Activated T-helper 1 cell treated with Interleukin-2 at 50 U/mL for 16 hours (primary cell): ENCODE measurements around the gene MARCHF4.

ENCODE experiments used
- DNase-seq: peaks from one replicate; pipeline ENCODE4 v3.0.0-alpha.2; 2020; ENCODE audit warnings: low read depth

Gene MARCHF4, protein sequence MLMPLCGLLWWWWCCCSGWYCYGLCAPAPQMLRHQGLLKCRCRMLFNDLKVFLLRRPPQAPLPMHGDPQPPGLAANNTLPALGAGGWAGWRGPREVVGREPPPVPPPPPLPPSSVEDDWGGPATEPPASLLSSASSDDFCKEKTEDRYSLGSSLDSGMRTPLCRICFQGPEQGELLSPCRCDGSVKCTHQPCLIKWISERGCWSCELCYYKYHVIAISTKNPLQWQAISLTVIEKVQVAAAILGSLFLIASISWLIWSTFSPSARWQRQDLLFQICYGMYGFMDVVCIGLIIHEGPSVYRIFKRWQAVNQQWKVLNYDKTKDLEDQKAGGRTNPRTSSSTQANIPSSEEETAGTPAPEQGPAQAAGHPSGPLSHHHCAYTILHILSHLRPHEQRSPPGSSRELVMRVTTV

DNA sequence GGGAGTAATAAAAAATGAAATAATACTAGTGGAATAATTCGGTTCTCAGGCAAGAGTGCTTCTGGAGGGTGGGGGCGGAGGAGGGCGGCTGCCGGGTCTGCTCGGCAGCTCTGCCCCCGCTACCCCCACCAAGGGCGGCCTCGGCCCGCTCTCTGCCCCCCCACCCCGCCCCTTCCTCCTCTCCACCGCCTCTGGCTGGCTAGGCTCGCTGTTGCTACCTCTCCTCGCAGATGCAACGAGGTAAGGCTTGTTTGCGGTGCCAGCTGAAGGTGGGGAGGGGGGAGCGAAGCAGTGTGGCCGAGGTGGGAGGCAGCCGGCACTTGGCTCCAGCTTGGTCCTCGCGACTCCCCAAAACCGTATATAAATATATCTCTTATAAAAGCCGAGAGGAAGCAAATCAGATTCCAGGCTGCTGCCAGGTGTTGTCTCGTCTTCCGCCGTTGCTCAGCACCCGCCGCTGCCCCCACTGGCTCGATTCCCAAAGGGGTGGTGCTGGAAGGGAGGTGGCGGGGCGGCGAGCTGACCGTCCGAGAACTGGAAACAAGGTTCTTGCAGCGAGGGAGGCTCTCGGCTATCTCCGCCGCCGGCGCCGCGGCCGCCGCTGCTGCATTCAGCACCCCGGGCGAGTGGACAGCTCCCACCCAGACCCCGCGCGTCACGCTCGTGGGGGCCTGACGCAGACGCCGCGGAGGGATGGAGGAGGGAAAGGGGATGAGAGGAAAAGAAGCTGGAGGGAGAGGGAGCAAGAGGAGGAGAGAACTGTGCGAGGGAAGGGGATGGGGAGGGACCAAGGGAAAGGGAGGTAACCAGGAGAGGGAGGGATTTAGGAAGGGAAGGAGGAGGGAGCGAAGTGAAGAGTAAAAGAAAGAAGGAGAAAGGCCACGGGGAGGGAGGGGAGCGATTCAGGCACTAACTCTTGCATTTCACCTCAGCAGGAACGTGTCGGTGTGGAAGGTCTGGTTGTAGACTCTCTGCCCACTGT lies at the start of gene MARCHF4:
MARCHF4 (minus strand) TSS at position 763 of the 982 bp plus-strand sequence. CDS start 2,223 bp downstream, outside the sequence.
- DNase-seq, result peak; percentile 49

- no peak for DNase-seq
Measured at GRCh38 chr2:216420367-216421101, 48.3 kb upstream of the MARCHF4 start.

DNA sequence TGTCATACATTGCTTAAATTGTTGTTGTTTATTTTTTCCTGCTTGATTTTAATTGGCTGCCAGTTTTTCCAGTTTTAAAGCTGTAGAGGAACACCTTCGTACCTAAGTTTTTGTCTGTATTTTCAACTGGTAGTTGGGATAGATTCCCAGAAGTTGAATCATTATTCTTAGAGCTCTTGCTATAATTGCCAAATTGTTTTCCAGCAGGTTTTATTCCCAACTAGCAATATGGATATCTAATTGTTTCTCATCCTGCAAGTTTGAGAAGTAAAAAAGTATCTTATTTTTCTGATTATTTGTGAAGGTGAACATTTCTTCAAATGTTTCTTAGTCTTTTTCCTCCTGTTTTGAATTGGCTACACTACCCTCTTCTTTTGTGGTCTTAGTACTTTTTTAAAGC lies 46.7 kb upstream of the MARCHF4 start:
- DNase-seq, result no peak

DNA sequence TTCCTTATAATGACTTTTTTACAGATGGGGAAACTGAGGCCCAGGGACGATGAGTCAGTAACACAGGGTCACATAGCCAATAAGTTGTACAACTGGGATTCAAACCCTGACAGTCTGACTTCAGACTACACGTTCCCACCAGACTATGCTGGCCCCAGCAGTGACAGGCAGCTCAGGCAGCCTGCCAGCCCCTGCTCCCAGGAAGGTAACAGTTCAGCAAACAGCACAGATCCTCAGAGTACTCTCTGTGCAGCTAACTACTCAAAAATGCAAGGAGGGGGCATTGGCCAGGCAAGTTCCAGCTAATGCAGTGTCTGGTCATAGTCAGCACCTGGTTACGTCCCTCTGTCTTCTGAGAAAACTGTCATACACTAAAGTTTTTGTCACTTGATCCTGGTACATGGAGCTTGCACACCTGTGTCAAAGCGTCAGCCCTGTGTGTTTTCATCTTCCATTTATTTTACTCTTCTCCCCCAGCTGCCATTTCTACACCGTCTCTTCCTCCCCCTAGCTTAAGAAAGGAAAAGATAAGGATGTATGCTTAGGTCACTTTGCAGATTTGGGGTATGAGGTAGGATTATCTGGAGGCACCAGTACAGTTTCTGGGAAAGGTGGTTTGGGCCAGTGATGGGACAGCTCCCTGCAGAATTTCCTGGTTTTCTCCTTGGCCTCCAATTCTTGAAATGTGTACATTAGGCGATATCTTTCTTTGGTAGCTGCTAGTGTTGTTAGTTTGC lies 44.5 kb upstream of the MARCHF4 start:
- no peak for DNase-seq

- no peak for DNase-seq
Measured at GRCh38 chr2:216415541-216415940, 43.3 kb upstream of the MARCHF4 start.

DNA sequence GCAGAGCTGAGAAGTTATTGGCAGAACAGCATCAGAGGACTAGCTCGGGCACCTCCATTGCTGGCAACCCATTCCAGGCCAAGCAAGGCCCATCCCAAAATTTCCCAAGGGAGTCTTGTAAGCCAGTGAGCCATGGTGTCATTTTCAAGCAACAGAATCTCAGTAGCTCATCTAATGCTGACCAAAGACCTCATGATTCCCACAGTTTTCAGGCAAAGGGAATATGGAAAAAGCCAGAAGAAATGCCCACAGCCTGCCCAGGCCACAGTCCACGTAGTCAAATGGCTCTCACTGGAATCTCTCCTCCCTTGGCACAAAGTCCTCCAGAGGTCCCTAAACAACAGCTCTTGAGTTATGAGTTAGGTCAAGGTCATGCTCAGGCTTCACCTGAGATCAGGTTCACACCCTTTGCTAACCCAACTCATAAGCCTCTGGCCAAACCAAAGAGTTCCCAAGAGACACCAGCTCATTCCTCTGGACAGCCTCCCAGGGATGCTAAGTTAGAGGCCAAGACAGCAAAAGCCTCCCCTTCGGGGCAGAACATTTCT lies 42.6 kb upstream of the MARCHF4 start:
- DNase-seq, result no peak

- no peak for DNase-seq
Measured at GRCh38 chr2:216413882-216414281, 41.6 kb upstream of the MARCHF4 start.

GRCh38 chr2:216412022-216412999 lies 40.0 kb upstream of the MARCHF4 start, which contains the start of gene SMARCAL1:
Gene SMARCAL1, plus strand, starts transcription at chr2:216412484. Its CDS starts 2,221 bp downstream, at chr2:216414705.
- peak; percentile 93 for DNase-seq

DNA sequence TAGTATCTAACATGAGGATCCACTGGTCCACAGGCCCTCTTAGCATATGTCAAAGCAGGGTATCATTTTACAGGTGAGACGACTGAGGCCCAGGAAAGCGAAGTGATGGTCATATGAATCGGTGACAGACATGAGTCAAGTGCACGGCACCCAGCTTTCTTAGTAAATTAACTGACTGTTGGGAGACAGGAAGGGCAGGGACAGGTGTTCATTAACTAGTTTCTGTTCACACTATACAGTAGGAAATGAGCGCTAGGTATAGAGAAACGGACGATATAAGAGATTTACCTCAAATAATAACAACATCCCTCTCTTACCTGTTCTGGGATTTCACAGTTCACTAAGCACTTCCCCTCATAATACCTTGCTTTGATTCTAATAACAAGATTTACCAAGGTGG lies 38.3 kb upstream of the MARCHF4 start:
- DNase-seq, result no peak

DNA sequence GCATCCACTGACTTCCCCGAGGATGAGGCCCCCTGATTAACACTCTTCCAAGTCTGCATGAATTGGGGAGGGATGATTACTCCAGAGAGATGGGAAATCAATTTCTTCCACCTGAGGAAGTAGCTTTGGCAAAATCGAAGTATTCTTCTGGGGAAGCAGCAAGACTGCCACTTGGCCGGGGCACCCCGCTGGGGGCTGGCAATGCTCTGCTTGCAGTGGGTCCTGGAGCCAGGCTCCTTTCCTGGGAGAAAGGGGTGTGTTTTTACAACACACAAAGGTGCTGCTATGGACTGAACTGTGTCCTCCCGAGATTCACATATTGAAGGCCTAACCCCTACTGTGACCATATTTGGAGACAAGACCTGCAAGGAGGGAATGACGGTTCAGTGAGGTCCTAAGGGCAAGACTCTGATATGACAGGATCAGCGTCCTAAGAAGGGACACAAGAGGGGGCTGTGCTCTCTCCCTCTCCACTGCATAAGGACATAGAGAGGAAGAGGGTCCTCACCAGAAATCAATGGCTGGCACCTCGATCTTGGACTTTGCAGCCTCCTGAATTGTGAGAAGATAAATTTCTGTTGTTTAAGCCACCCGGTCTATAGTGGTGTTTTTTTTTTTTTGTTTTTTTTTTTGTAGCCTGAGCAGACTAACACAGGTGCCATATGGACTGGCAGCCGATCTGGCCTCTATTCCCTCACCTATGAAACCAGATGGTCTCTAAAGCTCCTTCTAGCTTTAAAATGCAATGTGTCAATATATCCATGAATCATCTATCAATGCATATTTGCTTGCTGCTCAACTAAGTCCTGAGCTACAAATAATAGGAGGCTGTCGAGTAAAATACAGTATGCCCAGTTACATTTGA lies 36.4 kb upstream of the MARCHF4 start:
- DNase-seq, result no peak

DNA sequence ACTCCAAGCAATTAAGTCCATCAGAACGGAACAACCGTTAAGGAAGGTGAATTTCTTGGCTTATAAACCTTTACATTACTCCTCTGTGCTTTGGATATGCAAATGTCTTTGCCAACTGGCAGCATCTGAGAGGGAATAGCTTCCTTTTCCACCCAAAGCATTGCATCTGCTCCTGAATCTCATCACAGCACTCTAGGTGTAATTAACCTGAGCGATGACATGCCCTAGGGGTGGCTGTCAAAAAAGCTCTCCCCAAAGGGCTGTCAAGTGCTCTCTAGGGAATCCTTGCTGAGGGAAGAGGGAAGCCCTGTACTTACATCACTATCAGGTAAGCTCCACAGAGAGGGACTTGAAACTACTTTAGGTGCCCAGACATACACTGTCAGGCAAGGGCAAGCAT lies 34.5 kb upstream of the MARCHF4 start:
- DNase-seq, result no peak

DNA sequence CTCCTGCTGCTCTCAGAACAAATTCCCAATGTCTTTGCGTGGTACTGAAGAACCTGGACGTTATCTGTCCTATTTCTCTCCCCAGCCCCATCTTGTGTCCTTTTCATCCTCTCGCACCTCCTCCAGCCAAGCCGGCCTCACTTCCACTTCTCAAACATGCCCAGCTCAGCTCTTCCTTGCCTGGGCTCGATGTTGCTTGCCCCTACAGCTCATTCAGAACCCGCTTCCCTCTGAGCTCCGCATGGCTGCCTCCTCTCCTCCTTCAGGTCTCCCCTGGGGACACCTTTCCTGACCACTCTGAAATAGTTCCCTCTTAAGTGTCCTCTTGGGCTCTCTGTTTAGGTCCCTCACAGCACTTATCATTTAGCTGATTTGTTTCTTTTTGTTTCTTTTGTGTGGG lies 33.3 kb upstream of the MARCHF4 start:
- no peak for DNase-seq

GRCh38 chr2:216404010-216404618 lies 31.8 kb upstream of the MARCHF4 start:
- DNase-seq, result peak; percentile 18

GRCh38 chr2:216402751-216403150 lies 30.5 kb upstream of the MARCHF4 start:
- no peak for DNase-seq

DNA sequence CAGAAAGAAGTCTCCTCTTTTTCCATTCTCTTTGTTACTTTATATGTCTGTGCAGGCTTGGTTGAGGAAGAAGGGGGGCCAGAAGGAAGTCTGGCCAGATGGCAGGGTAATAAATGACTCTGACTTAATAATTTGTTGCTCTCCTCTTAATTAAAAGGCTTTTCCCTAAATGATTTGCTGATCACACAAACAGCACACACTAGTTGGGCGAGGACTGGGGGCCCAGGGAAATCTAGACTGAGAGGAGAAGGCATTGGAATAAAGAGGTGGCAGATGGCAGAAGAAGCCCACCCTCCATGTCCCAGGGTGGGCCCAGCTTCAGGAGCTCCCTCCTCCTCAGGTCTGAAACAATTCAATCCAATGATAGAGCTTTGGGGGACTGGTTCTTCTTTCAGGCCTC lies 27.3 kb upstream of the MARCHF4 start:
- no peak for DNase-seq

DNA sequence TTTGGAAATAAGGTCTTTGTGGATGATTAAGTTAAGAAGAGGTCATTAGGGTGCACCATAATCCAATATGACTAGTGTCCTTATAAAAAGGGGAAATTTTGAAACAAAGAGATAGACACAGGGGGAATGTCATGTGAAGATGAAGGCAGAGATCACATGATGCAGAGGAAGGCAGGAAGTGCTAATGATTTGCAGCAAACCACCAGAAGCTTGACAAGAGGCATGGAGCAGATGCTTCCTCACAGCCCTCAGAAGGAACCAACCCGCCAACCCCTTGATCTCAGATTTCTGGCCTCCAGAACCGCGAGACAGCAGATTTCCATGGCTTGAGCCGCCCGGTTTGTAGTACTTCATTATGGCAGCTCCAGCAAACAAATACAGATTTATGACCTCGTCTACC lies 22.6 kb upstream of the MARCHF4 start:
- no peak for DNase-seq

- DNase-seq, result no peak
Measured at GRCh38 chr2:216392945-216393840, 20.9 kb upstream of the MARCHF4 start.
